H1 (cell line): ENCODE results near the gene CDC7. TPM values are rescaled to one million over a fixed set of nuclear protein-coding genes. Genes with fewer than 3 reads are reported as not detected.

Source experiments
- ATF3 ChIP-seq: IDR thresholded peaks from 2 replicates; pipeline ENCODE4 v1.6.1; 2011; ENCODE audit warnings: low read depth, mild to moderate bottlenecking, low read length; ENCODE audit not compliant: insufficient read depth
- EP300 ChIP-seq, 2 experiments: IDR thresholded peaks; 1 replicate in 1 of 2; 2 replicates in 1 of 2; pipeline ENCODE4 v1.6.1; 2011 to 2012; ENCODE audit warnings: low read depth in 2 of 2, low read length in 2 of 2, mild to moderate bottlenecking in 2 of 2, borderline replicate concordance in 1 of 2, inconsistent platforms in 1 of 2, moderate library complexity in 1 of 2
- SIN3A ChIP-seq, 2 experiments: IDR thresholded peaks in 1 of 2; conservative IDR thresholded peaks in 1 of 2; 2 replicates each; pipeline ENCODE4 v1.6.1; 2011 to 2012; ENCODE audit warnings: low read length in 2 of 2, improper control_type of control experiment in 1 of 2, low read depth in 1 of 2, mild to moderate bottlenecking in 1 of 2
- SIX5 ChIP-seq: IDR thresholded peaks from 2 replicates; pipeline ENCODE4 v1.6.1; 2011; ENCODE audit warnings: mild to moderate bottlenecking, low read depth, low read length
- SP2 ChIP-seq: IDR thresholded peaks from 2 replicates; pipeline ENCODE4 v1.6.1; 2012; ENCODE audit warnings: mild to moderate bottlenecking, low read length, inconsistent platforms
- SUZ12 ChIP-seq: fragments of 200-600 bp; sonication (generic); IDR thresholded peaks from 2 replicates; pipeline ENCODE4 v1.6.1; 2012; ENCODE audit warnings: mild to moderate bottlenecking, inconsistent platforms, low read length, moderate library complexity, mixed read lengths
- polyA plus RNA-seq, 7 experiments: library from polyadenylated mRNA; depleted of rRNA in 3 of 7; stranded (reverse) in 5 of 7; unstranded in 2 of 7; fragments of >200 nt in 5 of 7; fragments of 200-250 nt in 2 of 7; gene quantifications; 1 replicate in 5 of 7; 2 replicates in 1 of 7; 4 replicates in 1 of 7; pipeline versions ENCODE4 v1.2.1 to v1.2.3, GENCODE V29; 2011 to 2013; ENCODE audit warnings: missing spikeins in 2 of 7, mixed read lengths in 2 of 7
- total RNA-seq: library from RNA; stranded (reverse); fragmentation: NEBNext Ultra II Directional; extraction: Animal tissue kit (Norgen Biotek cat#: 25700); gene quantifications from 2 replicates; pipeline ENCODE4 v1.2.1, GENCODE V29; 2021

Gene CDC7
- total and polyA plus RNA-seq, 2 of the 8 experiments (the other 6 are each of a cell fraction or from before 2014, with no cell fraction given) = 12.2 to 34.4 TPM

- TF ChIP-seq ATF3 = no peak
- no peak for TF ChIP-seq SUZ12
- no peak for TF ChIP-seq SIX5
- no peak for TF ChIP-seq SIN3A (conservative IDR thresholded peaks at IDR 0.05 in 1 of 2, IDR thresholded peaks at IDR 0.05 in 1 of 2; ENCODE audit: low read depth in 1 of 2, low read length in 2 of 2)
- TF ChIP-seq EP300 (IDR thresholded peaks at IDR 0.05; ENCODE audit: borderline replicate concordance in 1 of 2, low read depth in 2 of 2, low read length in 2 of 2) = no peak
- no peak for TF ChIP-seq SP2
- TF ChIP-seq, all 59 proteins: peak for 0
These were observed 2.8 kb downstream of the CDC7 start (continued) for GRCh38 chr1:91503332-91503900.
